HepG2 (cell line): ENCODE measurements around the gene WTAP. TPM values are rescaled to one million over a fixed set of nuclear protein-coding genes. Genes with fewer than 3 reads are reported as not detected.

Source experiments
- ATAC-seq: fragments of 200-7000 bp; cut with Tn5 transposase; 3 replicates; pipeline ENCODE4 v1.9.1; 2020; ENCODE audit warnings: mild to moderate bottlenecking, moderate library complexity
- BruUV-seq: library from RNA; stranded (reverse); fragments of 400-500 nt; replicated peaks from 2 replicates; lab custom pipeline; 2021; lab: Mats Ljungman, UMichigan
- CTCF ChIA-PET: fragments of 300-600 bp; formaldehyde crosslinking; extraction: SDS; loops from one replicate; lab custom pipeline; 2021; ENCODE audit warnings: low total read pairs, inconsistent platforms, low intra/inter-chr PET ratio; lab: Yijun Ruan, JAX
- POLR2A ChIA-PET: fragments of 350-600 bp; sonication (Branson Sonifier 250); formaldehyde crosslinking; loops from one replicate; lab custom pipeline; 2020; ENCODE audit warnings: antibody characterized with exemption, inconsistent platforms; lab: Yijun Ruan, JAX
- DNase-seq: peaks from one replicate; pipeline ENCODE4 v3.0.0-alpha.2; 2015; ENCODE audit warnings: low spot score
- FAIRE-seq: peaks from 3 replicates; lab custom pipeline; 2011; peaks lifted over from hg19 to GRCh38; lab: Jason Lieb, UNC
- H2AFZ ChIP-seq: one replicate; pipeline ENCODE4 v1.6.1; 2011; ENCODE audit warnings: low read length, inconsistent platforms
- H3K27ac ChIP-seq: fragments of 300-600 bp; 3 replicates; pipeline ENCODE4 v1.8.0; 2011; ENCODE audit warnings: mixed run types, mild to moderate bottlenecking, mixed read lengths, low read length, inconsistent platforms; ENCODE audit not compliant: insufficient read depth; ENCODE audit errors: extremely low read length
- H3K27me3 ChIP-seq, 2 experiments: fragments of 200-600 bp in 1 of 2; 2 replicates in 1 of 2; 3 replicates in 1 of 2; pipeline versions ENCODE4 v1.6.0 to v1.8.0; 2011; ENCODE audit warnings: low read length in 2 of 2, mild to moderate bottlenecking in 2 of 2, moderate library complexity in 2 of 2, inconsistent platforms in 1 of 2; ENCODE audit not compliant: insufficient read depth in 2 of 2, control insufficient read depth in 1 of 2
- H3K36me3 ChIP-seq, 2 experiments: fragments of 200-600 bp in 1 of 2; replicated peaks in 1 of 2; 2 replicates in 1 of 2; 3 replicates in 1 of 2; pipeline versions ENCODE4 v1.5.1 to v1.8.0; 2011; ENCODE audit warnings: low read length in 2 of 2, inconsistent platforms in 1 of 2; ENCODE audit not compliant: insufficient read depth in 2 of 2, control insufficient read depth in 1 of 2
- H3K4me1 ChIP-seq: 2 replicates; pipeline ENCODE4 v1.5.1; 2012; ENCODE audit warnings: low read length, inconsistent platforms; ENCODE audit not compliant: insufficient read depth
- H3K4me2 ChIP-seq: 2 replicates; pipeline ENCODE4 v1.6.0; 2011; ENCODE audit warnings: low read depth, low read length, inconsistent platforms
- H3K4me3 ChIP-seq, 3 experiments: fragments of 200-600 bp in 1 of 3; sonication (generic), shearing (Covaris generic) in 1 of 3; replicated peaks in 1 of 3; 2 replicates each; pipeline ENCODE4 v1.5.1; 2011 to 2016; ENCODE audit warnings: low read length in 3 of 3, inconsistent platforms in 2 of 3, low read depth in 2 of 3, mild to moderate bottlenecking in 2 of 3, control low read depth in 1 of 3, mixed read lengths in 1 of 3; ENCODE audit not compliant: insufficient read depth in 1 of 3
- H3K79me2 ChIP-seq: one replicate; pipeline ENCODE4 v1.6.1; 2011; ENCODE audit warnings: low read length, inconsistent platforms; ENCODE audit not compliant: insufficient read depth
- H3K9ac ChIP-seq: 2 replicates; pipeline ENCODE4 v1.6.0; 2011; ENCODE audit warnings: mild to moderate bottlenecking, low read depth, low read length, inconsistent platforms; ENCODE audit not compliant: insufficient read depth
- H3K9me3 ChIP-seq: 2 replicates; pipeline ENCODE4 v1.5.1; 2012; ENCODE audit warnings: mild to moderate bottlenecking, low read length
- H4K20me1 ChIP-seq: 2 replicates; pipeline ENCODE4 v1.6.0; 2011; ENCODE audit warnings: inconsistent platforms, mild to moderate bottlenecking, low read length, moderate library complexity; ENCODE audit not compliant: insufficient read depth
- AGO1 ChIP-seq: fragments of 200-400 bp; formaldehyde crosslinking; IDR thresholded peaks from 2 replicates; pipeline ENCODE4 v1.6.1; 2017; ENCODE audit warnings: mild to moderate bottlenecking, low read depth, low read length, moderate library complexity; ENCODE audit not compliant: poor library complexity, severe bottlenecking
- AGO2 ChIP-seq: fragments of 200-400 bp; formaldehyde crosslinking; optimal IDR thresholded peaks from 2 replicates; pipeline ENCODE3; 2017; ENCODE audit warnings: mild to moderate bottlenecking, low read depth, low read length, moderate library complexity
- GABPB1 ChIP-seq: IDR thresholded peaks from 2 replicates; pipeline ENCODE4 v1.6.1; 2016; ENCODE audit warnings: mild to moderate bottlenecking, missing genetic modification reagents, moderate library complexity, missing compliant biosample characterization
- MED1 ChIP-seq: sonication (generic); formaldehyde crosslinking; IDR thresholded peaks from 2 replicates; pipeline ENCODE4 v1.4.0; 2020; ENCODE audit warnings: missing genetic modification reagents
- POLR2G ChIP-seq: fragments of 200-400 bp; formaldehyde crosslinking; IDR thresholded peaks from 2 replicates; pipeline ENCODE4 v1.6.1; 2018; ENCODE audit warnings: mild to moderate bottlenecking, low read depth, low read length, moderate library complexity
- REL ChIP-seq: sonication (generic); formaldehyde crosslinking; conservative IDR thresholded peaks from 2 replicates; pipeline ENCODE4 v1.8.0; 2022; ENCODE audit warnings: mild to moderate bottlenecking, missing genetic modification reagents, moderate library complexity
- ZNF235 ChIP-seq: sonication (generic); formaldehyde crosslinking; IDR thresholded peaks from 2 replicates; pipeline ENCODE4 v1.8.1; 2023; ENCODE audit warnings: mild to moderate bottlenecking, missing genetic modification reagents, borderline replicate concordance
- ZNF768 ChIP-seq: sonication (generic); formaldehyde crosslinking; IDR thresholded peaks from 2 replicates; pipeline ENCODE4 v1.4.0; 2020; ENCODE audit warnings: missing genetic modification reagents
- WGBS: methylation state at CpG from one replicate; pipeline ENCODE4 v1.1.6; 2017; ENCODE audit warnings: low lambda C conversion rate; 5-methylcytosine and 5-hydroxymethylcytosine counted together
- in situ Hi-C: cut with HindIII; loops from 2 replicates; pipeline ENCODE4 v1.10.0; 2017; ENCODE audit warnings: low pct_unique_long_range_greater_than_20kb; ENCODE audit not compliant: extremely low pct_ligation_motif_present
- intact Hi-C: fragments of 100-400 bp; cut with micrococcal nuclease; formaldehyde crosslinking; loops from one replicate; pipeline ENCODE4 v1.10.0; 2022; ENCODE audit not compliant: unreplicated experiment
- polyA plus RNA-seq, 8 experiments: library from polyadenylated mRNA; depleted of rRNA in 3 of 8; stranded (reverse) in 7 of 8; unstranded in 1 of 8; fragments of >200 nt; fragmentation: Illumina TruSeq in 4 of 8; extraction: Trizol in 4 of 8; gene quantifications; 2 replicates each; pipeline versions ENCODE4 v1.2.1 to v1.2.3, GENCODE V29; 2011 to 2016; ENCODE audit warnings: low read depth in 4 of 8, missing spikeins in 1 of 8, mixed read lengths in 1 of 8; ENCODE audit not compliant: insufficient read depth in 1 of 8
- total RNA-seq, 5 experiments: library from RNA; depleted of rRNA; stranded (reverse); fragments of >200 nt; fragmentation: Illumina TruSeq; extraction: Trizol; gene quantifications; 2 replicates each; pipeline ENCODE4 v1.2.3, GENCODE V29; 2016; ENCODE audit warnings: low read depth in 1 of 5
- TF ChIP-seq, protein P1 (sequence below): sonication (generic); formaldehyde crosslinking; IDR thresholded peaks from 2 replicates; pipeline ENCODE4 v1.5.1; 2020; ENCODE audit warnings: mild to moderate bottlenecking, missing genetic modification reagents, moderate library complexity
- TF ChIP-seq, protein P2 (sequence below): sonication (generic); formaldehyde crosslinking; IDR thresholded peaks from 2 replicates; pipeline ENCODE4 v1.9.0; 2022; ENCODE audit warnings: missing genetic modification reagents, mild to moderate bottlenecking, borderline replicate concordance

Gene WTAP
- total and polyA plus RNA-seq, 2 of the 13 experiments (the other 11 are each of a cell fraction or from before 2014, with no cell fraction given), result 31.6 to 167 TPM

DNA sequence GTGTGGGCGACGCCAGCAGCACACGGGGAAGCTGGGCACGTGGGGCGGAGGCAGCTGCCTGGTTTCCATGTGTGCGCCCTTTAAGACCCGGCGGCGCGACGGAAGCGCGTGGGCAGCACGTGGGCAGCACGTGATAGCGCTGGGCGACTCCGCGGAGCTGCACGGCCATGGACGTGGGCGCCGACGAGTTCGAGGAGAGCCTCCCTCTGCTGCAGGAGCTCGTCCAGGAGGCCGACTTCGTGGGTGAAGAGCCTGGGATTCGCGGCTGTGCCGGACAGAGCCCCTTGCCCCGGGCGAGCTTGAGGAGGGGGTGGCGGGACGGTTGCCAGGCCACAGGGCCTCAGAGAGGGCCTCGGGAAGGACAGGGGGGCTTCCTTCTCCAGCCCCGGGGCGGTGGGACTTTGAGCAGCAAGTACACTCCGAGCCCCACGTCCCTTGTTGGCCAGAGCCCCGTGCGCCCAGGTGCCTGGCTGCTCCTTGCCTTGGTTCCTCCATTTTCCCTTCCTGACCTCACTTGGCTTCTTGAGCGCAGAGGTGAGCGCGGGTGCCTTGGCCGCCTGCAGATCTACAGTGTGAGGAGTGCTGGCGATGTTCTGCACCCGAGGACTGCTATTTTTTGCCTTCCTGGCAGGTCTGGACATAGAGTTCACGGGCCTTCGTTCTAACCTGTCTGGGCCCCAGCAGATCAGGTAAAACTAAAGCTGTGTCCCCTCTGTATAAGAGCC, 73.0 kb downstream of the WTAP start, which contains the start of gene PNLDC1:
Gene PNLDC1 (plus strand): TSS at position 136 of the 725 bp plus-strand sequence. CDS start 32 bp downstream, at position 168.
- Histone ChIP-seq H3K9me3 (no peaks in the 10 kb centered on the region), H3K36me3 (peaks cover 11 to 24% of the 10 kb centered on the region in 2 experiments), H3K4me2 (no peak within 1 kb of the TSS), H3K9ac (no peak within 1 kb of the TSS), H3K27ac (no peak within 1 kb of the TSS), H4K20me1 (no peaks in the 10 kb centered on the region), H3K4me3 (no peak within 1 kb of the TSS), H3K27me3 (no peaks in the 10 kb centered on the region), H3K4me1 (peaks cover 8% of the 10 kb centered on the region), H2AFZ (no peak within 1 kb of the TSS), H3K79me2 (no peaks in the 10 kb centered on the region)
- TF ChIP-seq AGO1 (peak; percentile 44), ZNF768 (CRISPR knock-in tag) (peak; percentile 18; the same call in 1 of the 2 replicates), POLR2G (0 out of 2 replicates have a peak, but pooled peaks have one; percentile 3), ZNF235 (no peak), GABPB1 (CRISPR knock-in tag) (peak; percentile 35; the same call in 1 of the 2 replicates), MED1 (no peak), AGO2 (peak; percentile 88), REL (CRISPR knock-in tag) (0 out of 2 replicates have a peak, but pooled peaks have one; percentile 35)
- TF ChIP-seq, protein P1, sequence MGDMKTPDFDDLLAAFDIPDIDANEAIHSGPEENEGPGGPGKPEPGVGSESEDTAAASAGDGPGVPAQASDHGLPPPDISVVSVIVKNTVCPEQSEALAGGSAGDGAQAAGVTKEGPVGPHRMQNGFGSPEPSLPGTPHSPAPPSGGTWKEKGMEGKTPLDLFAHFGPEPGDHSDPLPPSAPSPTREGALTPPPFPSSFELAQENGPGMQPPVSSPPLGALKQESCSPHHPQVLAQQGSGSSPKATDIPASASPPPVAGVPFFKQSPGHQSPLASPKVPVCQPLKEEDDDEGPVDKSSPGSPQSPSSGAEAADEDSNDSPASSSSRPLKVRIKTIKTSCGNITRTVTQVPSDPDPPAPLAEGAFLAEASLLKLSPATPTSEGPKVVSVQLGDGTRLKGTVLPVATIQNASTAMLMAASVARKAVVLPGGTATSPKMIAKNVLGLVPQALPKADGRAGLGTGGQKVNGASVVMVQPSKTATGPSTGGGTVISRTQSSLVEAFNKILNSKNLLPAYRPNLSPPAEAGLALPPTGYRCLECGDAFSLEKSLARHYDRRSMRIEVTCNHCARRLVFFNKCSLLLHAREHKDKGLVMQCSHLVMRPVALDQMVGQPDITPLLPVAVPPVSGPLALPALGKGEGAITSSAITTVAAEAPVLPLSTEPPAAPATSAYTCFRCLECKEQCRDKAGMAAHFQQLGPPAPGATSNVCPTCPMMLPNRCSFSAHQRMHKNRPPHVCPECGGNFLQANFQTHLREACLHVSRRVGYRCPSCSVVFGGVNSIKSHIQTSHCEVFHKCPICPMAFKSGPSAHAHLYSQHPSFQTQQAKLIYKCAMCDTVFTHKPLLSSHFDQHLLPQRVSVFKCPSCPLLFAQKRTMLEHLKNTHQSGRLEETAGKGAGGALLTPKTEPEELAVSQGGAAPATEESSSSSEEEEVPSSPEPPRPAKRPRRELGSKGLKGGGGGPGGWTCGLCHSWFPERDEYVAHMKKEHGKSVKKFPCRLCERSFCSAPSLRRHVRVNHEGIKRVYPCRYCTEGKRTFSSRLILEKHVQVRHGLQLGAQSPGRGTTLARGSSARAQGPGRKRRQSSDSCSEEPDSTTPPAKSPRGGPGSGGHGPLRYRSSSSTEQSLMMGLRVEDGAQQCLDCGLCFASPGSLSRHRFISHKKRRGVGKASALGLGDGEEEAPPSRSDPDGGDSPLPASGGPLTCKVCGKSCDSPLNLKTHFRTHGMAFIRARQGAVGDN (CRISPR knock-in tag), result 0 out of 2 replicates have a peak, but pooled peaks have one; percentile 20
- TF ChIP-seq, protein P2, sequence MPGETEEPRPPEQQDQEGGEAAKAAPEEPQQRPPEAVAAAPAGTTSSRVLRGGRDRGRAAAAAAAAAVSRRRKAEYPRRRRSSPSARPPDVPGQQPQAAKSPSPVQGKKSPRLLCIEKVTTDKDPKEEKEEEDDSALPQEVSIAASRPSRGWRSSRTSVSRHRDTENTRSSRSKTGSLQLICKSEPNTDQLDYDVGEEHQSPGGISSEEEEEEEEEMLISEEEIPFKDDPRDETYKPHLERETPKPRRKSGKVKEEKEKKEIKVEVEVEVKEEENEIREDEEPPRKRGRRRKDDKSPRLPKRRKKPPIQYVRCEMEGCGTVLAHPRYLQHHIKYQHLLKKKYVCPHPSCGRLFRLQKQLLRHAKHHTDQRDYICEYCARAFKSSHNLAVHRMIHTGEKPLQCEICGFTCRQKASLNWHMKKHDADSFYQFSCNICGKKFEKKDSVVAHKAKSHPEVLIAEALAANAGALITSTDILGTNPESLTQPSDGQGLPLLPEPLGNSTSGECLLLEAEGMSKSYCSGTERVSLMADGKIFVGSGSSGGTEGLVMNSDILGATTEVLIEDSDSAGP, result peak; percentile 37; the same call in 1 of the 2 replicates
- WGBS, result 94% methylated on average over 50 of the region's 50 CpGs
- ATAC-seq (peak; percentile 44), DNase-seq (no peak), FAIRE-seq (no peak)
- ChIA-PET POLR2A (interaction anchor here (4.2 kb wide), 1 partner anchor 10 kb away, joined by 29 read pairs; the partner anchor contains the start of genes MRPL18 and TCP1), CTCF (no interaction called here)
- in situ Hi-C loops (no loop called here), intact Hi-C loops (no loop called here)
- BruUV-seq, result no TSS peak
